ENCODE results near the gene ALKBH7. TPM values are rescaled to one million over a fixed set of nuclear protein-coding genes. Genes with fewer than 3 reads are reported as not detected.
"Not testable (repeated sequence)": the region's sequence is repeated elsewhere in the genome, so short reads cannot be mapped to it uniquely, and the experiment has no call there.

The ALKBH7 gene
- total RNA-seq, 1 experiment from 2014 or later: 95.7 TPM

DNA sequence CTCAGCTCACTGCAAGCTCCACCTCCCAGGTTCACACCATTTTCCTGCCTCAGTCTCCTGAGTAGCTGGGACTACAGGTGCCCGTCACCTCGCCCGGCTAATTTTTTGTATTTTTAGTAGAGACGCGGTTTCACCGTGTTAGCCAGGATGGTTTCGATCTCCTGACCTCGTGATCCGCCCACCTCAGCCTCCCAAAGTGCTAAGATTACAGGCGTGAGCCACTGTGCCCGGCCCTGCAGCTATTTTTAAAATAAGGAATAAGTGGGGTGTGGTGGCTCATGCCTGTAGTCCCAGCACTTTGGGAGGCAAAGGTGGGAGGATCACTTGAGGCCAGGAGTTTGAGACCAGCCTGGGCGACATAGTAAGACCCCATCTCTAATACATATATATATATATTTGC, 12.1 kb upstream of the ALKBH7 start:
- not testable (repeated sequence) for H3K9ac ChIP-seq (ENCODE audit: low read length); H2AFZ ChIP-seq (ENCODE audit: low read length); H3K27ac ChIP-seq (ENCODE audit: low read length); H4K20me1 ChIP-seq (ENCODE audit: insufficient read depth, low read depth, low read length); H3K27me3 ChIP-seq (ENCODE audit: low read length); DNase-seq; H3K4me2 ChIP-seq (ENCODE audit: low read depth, low read length, poor library complexity, severe bottlenecking); H3K4me1 ChIP-seq (ENCODE audit: low read length); H3K9me3 ChIP-seq (ENCODE audit: low read length); H3K9me2 ChIP-seq (replicated peaks; ENCODE audit: insufficient read depth, low read length); H3K4me3 ChIP-seq (ENCODE audit: low read length); H3K36me3 ChIP-seq (ENCODE audit: insufficient read depth, low read length)
- peaks cover 21% of the 10 kb centered on the region for H3K79me2 ChIP-seq (ENCODE audit: low read length)

- 0 out of 2 replicates have a peak overlapping the region, but pooled peaks have one; percentile 24 for H3K9ac ChIP-seq (ENCODE audit: low read length)
- not testable (repeated sequence) for H3K27ac ChIP-seq (ENCODE audit: low read length)
Observed at GRCh38 chr19:6360857-6361216, 11.8 kb upstream of the ALKBH7 start.

DNA sequence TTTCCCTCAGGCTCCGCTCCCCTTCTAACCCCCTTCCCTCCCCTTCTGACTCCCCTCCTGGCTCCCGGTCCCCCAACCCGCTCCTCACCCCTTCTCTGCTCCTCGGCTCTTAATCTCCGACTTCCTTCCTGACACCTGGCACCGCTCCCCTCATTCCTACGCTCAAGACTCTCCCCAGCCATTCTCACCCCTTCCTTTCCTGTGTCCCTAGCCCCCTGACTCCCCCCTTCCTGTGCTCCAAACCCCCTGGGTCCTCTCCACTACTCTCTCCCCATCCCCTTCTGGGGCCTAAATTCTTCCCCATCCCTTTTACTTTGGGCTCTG, 10.6 kb upstream of the ALKBH7 start:
- H3K4me1 ChIP-seq (ENCODE audit: low read length): peaks cover 7% of the 10 kb centered on the region
- no peaks in the 10 kb centered on the region for H3K9me2 ChIP-seq (replicated peaks; ENCODE audit: insufficient read depth, low read length)
- no peaks in the 10 kb centered on the region for H3K9me3 ChIP-seq (ENCODE audit: low read length)
- H3K36me3 ChIP-seq (ENCODE audit: insufficient read depth, low read length): peaks cover 12% of the 10 kb centered on the region
- H2AFZ ChIP-seq (ENCODE audit: low read length): peak overlapping the region; percentile 26
- peak overlapping the region; percentile 55 for H3K27ac ChIP-seq (ENCODE audit: low read length)
- H3K4me2 ChIP-seq (ENCODE audit: low read depth, low read length, poor library complexity, severe bottlenecking): peak overlapping the region; percentile 98
- no peak for DNase-seq
- peak overlapping the region; percentile 90 for H3K9ac ChIP-seq (ENCODE audit: low read length)
- peaks cover 21% of the 10 kb centered on the region for H3K79me2 ChIP-seq (ENCODE audit: low read length)
- H4K20me1 ChIP-seq (ENCODE audit: insufficient read depth, low read depth, low read length): no peaks in the 10 kb centered on the region
- H3K4me3 ChIP-seq (ENCODE audit: low read length): peak overlapping the region; percentile 92
- H3K27me3 ChIP-seq (ENCODE audit: low read length): no peaks in the 10 kb centered on the region

More at GRCh38 chr19:6360857-6361216, 11.8 kb upstream of the ALKBH7 start:
- not testable (repeated sequence) for H4K20me1 ChIP-seq (ENCODE audit: insufficient read depth, low read depth, low read length); H3K36me3 ChIP-seq (ENCODE audit: insufficient read depth, low read length); DNase-seq; H3K9me2 ChIP-seq (replicated peaks; ENCODE audit: insufficient read depth, low read length); H2AFZ ChIP-seq (ENCODE audit: low read length); H3K4me2 ChIP-seq (ENCODE audit: low read depth, low read length, poor library complexity, severe bottlenecking); H3K27me3 ChIP-seq (ENCODE audit: low read length); H3K9me3 ChIP-seq (ENCODE audit: low read length); H3K4me1 ChIP-seq (ENCODE audit: low read length)
- peaks cover 21% of the 10 kb centered on the region for H3K79me2 ChIP-seq (ENCODE audit: low read length)
- H3K4me3 ChIP-seq (ENCODE audit: low read length): peak overlapping the region; percentile 45; the same call in 1 of the 2 replicates

- peaks cover 7% of the 10 kb centered on the region for H3K4me1 ChIP-seq (ENCODE audit: low read length)
- peak overlapping the region; percentile 26; the same call in 1 of the 2 replicates for H2AFZ ChIP-seq (ENCODE audit: low read length)
- peak; percentile 46 for DNase-seq
- no peaks in the 10 kb centered on the region for H4K20me1 ChIP-seq (ENCODE audit: insufficient read depth, low read depth, low read length)
- peak overlapping the region; percentile 92 for H3K4me3 ChIP-seq (ENCODE audit: low read length)
- peaks cover 21% of the 10 kb centered on the region for H3K79me2 ChIP-seq (ENCODE audit: low read length)
- H3K36me3 ChIP-seq (ENCODE audit: insufficient read depth, low read length): peaks cover 12% of the 10 kb centered on the region
- H3K9me2 ChIP-seq (replicated peaks; ENCODE audit: insufficient read depth, low read length): no peaks in the 10 kb centered on the region
- no peaks in the 10 kb centered on the region for H3K27me3 ChIP-seq (ENCODE audit: low read length)
- peak overlapping the region; percentile 90 for H3K9ac ChIP-seq (ENCODE audit: low read length)
- H3K9me3 ChIP-seq (ENCODE audit: low read length): no peaks in the 10 kb centered on the region
- peak overlapping the region; percentile 98 for H3K4me2 ChIP-seq (ENCODE audit: low read depth, low read length, poor library complexity, severe bottlenecking)
- H3K27ac ChIP-seq (ENCODE audit: low read length): peak overlapping the region; percentile 55
Observed at GRCh38 chr19:6362351-6362801, 10.2 kb upstream of the ALKBH7 start.

- H4K20me1 ChIP-seq (ENCODE audit: insufficient read depth, low read depth, low read length): no peaks in the 10 kb centered on the region
- no peak overlapping the region for H3K9ac ChIP-seq (ENCODE audit: low read length)
- no peak for DNase-seq
- H2AFZ ChIP-seq (ENCODE audit: low read length): no peak overlapping the region
- H3K36me3 ChIP-seq (ENCODE audit: insufficient read depth, low read length): peaks cover 17% of the 10 kb centered on the region
- H3K9me2 ChIP-seq (replicated peaks; ENCODE audit: insufficient read depth, low read length): no peaks in the 10 kb centered on the region
- peaks cover 21% of the 10 kb centered on the region for H3K79me2 ChIP-seq (ENCODE audit: low read length)
- no peak overlapping the region for H3K4me3 ChIP-seq (ENCODE audit: low read length)
- H3K27me3 ChIP-seq (ENCODE audit: low read length): no peaks in the 10 kb centered on the region
- peaks cover 7% of the 10 kb centered on the region for H3K4me1 ChIP-seq (ENCODE audit: low read length)
- no peaks in the 10 kb centered on the region for H3K9me3 ChIP-seq (ENCODE audit: low read length)
- H3K27ac ChIP-seq (ENCODE audit: low read length): no peak overlapping the region
- H3K4me2 ChIP-seq (ENCODE audit: low read depth, low read length, poor library complexity, severe bottlenecking): no peak overlapping the region
Observed at GRCh38 chr19:6364353-6364752, 8.2 kb upstream of the ALKBH7 start.

DNA sequence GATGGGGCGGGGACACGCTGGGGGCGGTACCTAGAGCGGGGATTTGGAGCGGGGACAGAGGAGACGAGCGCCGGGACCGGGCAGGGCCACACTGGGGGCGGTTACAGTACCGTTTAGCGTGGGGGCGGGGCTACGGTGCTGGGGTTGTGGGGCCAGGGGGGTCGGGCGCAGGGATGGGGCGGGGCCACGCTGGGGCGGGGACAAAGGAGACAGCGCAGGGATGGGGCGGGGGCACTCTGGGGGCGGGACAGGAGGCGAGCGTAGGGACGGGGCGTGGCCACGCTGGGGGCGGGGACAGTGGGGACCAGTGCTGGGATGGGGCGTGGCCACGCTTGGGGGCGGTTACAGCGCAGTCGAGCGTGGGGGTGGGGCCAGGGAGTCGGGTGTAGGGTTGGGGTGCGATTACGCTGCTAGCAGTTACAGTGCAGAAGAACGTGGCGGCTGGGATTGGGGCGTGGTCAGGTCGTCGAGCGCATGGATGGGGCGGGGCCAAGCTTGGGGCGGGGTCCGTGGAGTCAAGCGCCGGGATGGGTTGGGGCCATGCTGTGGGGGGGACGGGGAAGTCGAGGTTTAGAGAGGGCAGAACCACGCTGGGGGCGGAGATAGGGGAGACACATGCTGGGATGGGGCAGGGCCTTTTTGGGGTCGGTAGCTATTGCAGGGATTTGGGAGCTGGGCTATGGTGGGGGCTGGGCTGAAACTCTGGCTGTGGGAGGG, 660 bp downstream of the ALKBH7 start:
- peak overlapping the region; percentile 83 for H3K4me2 ChIP-seq (ENCODE audit: low read depth, low read length, poor library complexity, severe bottlenecking)
- peaks cover 9% of the 10 kb centered on the region for H3K4me1 ChIP-seq (ENCODE audit: low read length)
- H3K36me3 ChIP-seq (ENCODE audit: insufficient read depth, low read length): no peaks in the 10 kb centered on the region; the same call in 1 of the 2 replicates
- no peaks in the 10 kb centered on the region for H3K9me2 ChIP-seq (replicated peaks; ENCODE audit: insufficient read depth, low read length)
- H3K79me2 ChIP-seq (ENCODE audit: low read length): peaks cover 5% of the 10 kb centered on the region; the same call in 1 of the 2 replicates
- peak overlapping the region; percentile 91 for H3K4me3 ChIP-seq (ENCODE audit: low read length)
- peak overlapping the region; percentile 89 for H3K27ac ChIP-seq (ENCODE audit: low read length)
- H3K9me3 ChIP-seq (ENCODE audit: low read length): no peaks in the 10 kb centered on the region
- no peaks in the 10 kb centered on the region for H4K20me1 ChIP-seq (ENCODE audit: insufficient read depth, low read depth, low read length)
- peak overlapping the region; percentile 95 for H3K9ac ChIP-seq (ENCODE audit: low read length)
- H2AFZ ChIP-seq (ENCODE audit: low read length): peak overlapping the region; percentile 92
- no peaks in the 10 kb centered on the region for H3K27me3 ChIP-seq (ENCODE audit: low read length)
- DNase-seq: peak; percentile 99

DNA sequence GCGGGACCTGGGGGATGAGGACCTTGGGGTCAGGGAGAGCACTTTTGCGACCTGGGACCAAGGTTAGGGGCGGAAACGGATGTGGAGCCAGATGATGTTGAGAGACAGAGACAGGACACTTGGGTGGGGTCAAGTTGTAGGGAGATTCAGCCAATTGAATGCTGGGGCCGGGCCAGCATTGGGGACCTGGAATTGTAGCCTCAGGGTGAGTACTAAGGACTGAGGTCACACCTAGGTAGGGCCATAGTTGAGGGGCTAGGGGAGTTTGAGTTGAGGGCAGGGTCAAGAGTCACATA, 1.2 kb downstream of the ALKBH7 start:
- peak overlapping the region; percentile 69 for H3K4me3 ChIP-seq (ENCODE audit: low read length)
- H3K36me3 ChIP-seq (ENCODE audit: insufficient read depth, low read length): no peaks in the 10 kb centered on the region
- H2AFZ ChIP-seq (ENCODE audit: low read length): no peak overlapping the region
- peaks cover 9% of the 10 kb centered on the region for H3K4me1 ChIP-seq (ENCODE audit: low read length)
- H3K4me2 ChIP-seq (ENCODE audit: low read depth, low read length, poor library complexity, severe bottlenecking): peak overlapping the region; percentile 81
- H3K9me2 ChIP-seq (replicated peaks; ENCODE audit: insufficient read depth, low read length): no peaks in the 10 kb centered on the region
- peak overlapping the region; percentile 68 for H3K9ac ChIP-seq (ENCODE audit: low read length)
- H3K27me3 ChIP-seq (ENCODE audit: low read length): no peaks in the 10 kb centered on the region
- H3K27ac ChIP-seq (ENCODE audit: low read length): no peak overlapping the region
- peaks cover 5% of the 10 kb centered on the region; the same call in 1 of the 2 replicates for H3K79me2 ChIP-seq (ENCODE audit: low read length)
- no peaks in the 10 kb centered on the region for H3K9me3 ChIP-seq (ENCODE audit: low read length)
- no peak for DNase-seq
- H4K20me1 ChIP-seq (ENCODE audit: insufficient read depth, low read depth, low read length): no peaks in the 10 kb centered on the region

GRCh38 chr19:6374161-6374709, 1.6 kb downstream of the ALKBH7 start:
- peak; percentile 30 for DNase-seq
- H3K9me3 ChIP-seq (ENCODE audit: low read length): no peaks in the 10 kb centered on the region
- peak overlapping the region; percentile 69 for H3K4me3 ChIP-seq (ENCODE audit: low read length)
- H3K9me2 ChIP-seq (replicated peaks; ENCODE audit: insufficient read depth, low read length): no peaks in the 10 kb centered on the region
- H3K27me3 ChIP-seq (ENCODE audit: low read length): no peaks in the 10 kb centered on the region
- H3K4me1 ChIP-seq (ENCODE audit: low read length): peaks cover 9% of the 10 kb centered on the region
- H3K36me3 ChIP-seq (ENCODE audit: insufficient read depth, low read length): no peaks in the 10 kb centered on the region
- H3K4me2 ChIP-seq (ENCODE audit: low read depth, low read length, poor library complexity, severe bottlenecking): peak overlapping the region; percentile 81
- H4K20me1 ChIP-seq (ENCODE audit: insufficient read depth, low read depth, low read length): no peaks in the 10 kb centered on the region
- no peak overlapping the region for H2AFZ ChIP-seq (ENCODE audit: low read length)
- peak overlapping the region; percentile 68 for H3K9ac ChIP-seq (ENCODE audit: low read length)
- no peak overlapping the region for H3K27ac ChIP-seq (ENCODE audit: low read length)
- peaks cover 5% of the 10 kb centered on the region; the same call in 1 of the 2 replicates for H3K79me2 ChIP-seq (ENCODE audit: low read length)
